HS-5 (cell line): ENCODE data around the gene ELN.

Source experiments
- DNase-seq: peaks from one replicate; pipeline ENCODE4 v3.0.0-alpha.2; 2012; ENCODE audit warnings: low read depth

The ELN gene

GRCh38 chr7:74093671-74094223 is 65.8 kb downstream of the ELN start:
- no peak for DNase-seq

- peak; percentile 92 for DNase-seq
These were observed 66.5 kb downstream of the ELN start for GRCh38 chr7:74094224-74095101.

DNA sequence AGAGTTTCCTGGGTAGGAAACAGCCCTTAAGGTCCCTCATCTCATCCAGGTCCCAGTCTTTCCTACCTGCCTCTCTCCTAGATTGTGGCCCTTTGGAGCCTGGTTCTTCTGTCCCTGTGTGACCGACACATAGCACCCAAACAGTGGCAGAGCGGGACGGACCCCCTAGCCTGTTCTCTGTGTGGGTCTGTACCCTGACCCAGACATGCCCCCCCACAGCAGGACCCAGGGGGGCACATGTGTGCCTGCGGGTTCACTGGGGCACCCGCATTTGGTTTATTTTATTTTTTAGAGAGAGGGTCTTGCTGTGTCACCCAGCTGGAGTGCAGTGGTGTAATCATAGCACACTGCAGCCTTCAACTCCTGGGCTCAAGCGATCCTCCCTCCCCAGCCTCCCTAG is 67.2 kb downstream of the ELN start:
- no peak for DNase-seq

DNA sequence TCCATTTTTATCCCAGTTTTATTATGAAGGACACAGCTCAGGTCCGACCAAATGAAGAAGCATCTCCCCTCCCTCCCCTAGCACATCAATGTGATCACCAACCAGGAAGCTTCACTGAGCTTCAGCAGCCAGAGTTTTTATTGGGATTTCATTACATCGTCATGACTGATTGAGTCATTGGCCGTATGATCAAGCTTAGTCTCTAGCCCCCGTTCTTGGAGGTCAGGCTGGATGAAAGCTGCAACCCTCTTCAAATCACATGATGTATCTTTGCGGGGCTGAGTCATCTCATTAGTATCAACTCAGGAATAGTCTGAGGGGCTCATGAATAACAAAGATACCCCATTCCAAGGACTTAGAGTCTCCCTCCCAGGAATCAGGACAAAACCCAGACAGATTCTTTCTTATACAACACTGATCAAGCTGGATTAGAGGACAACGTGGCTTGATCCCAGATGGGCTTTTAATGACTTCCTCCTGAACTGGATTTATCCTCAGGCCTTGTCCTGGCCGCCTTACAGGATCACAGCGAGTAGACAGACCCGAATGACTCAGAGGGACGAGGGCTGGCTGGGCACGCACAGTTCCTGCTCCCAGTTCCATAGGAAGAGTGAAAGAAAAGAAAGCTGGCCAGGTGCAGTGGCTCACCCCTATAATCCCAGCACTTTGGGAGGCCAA is 70.1 kb downstream of the ELN start:
- DNase-seq = peak; percentile 53

DNA sequence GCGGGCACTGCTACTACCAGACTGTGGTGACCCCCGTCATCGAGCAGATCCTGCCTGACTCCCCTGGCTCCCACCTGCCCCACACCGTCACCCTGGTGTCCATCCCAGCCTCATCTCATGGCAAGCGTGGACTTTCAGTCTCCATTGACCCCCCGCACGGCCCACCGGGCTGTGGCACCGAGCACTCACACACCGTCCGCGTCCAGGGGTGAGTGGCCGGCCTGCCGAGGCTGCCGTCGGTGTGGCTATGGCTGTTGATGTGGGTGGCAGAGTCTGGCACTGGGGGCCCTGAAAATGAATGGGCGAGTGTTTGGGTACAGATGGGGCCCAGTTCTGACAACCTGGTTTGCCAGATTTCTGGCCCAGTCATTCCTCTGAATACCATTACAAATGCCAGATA is 71.1 kb downstream of the ELN start:
- no peak for DNase-seq

DNA sequence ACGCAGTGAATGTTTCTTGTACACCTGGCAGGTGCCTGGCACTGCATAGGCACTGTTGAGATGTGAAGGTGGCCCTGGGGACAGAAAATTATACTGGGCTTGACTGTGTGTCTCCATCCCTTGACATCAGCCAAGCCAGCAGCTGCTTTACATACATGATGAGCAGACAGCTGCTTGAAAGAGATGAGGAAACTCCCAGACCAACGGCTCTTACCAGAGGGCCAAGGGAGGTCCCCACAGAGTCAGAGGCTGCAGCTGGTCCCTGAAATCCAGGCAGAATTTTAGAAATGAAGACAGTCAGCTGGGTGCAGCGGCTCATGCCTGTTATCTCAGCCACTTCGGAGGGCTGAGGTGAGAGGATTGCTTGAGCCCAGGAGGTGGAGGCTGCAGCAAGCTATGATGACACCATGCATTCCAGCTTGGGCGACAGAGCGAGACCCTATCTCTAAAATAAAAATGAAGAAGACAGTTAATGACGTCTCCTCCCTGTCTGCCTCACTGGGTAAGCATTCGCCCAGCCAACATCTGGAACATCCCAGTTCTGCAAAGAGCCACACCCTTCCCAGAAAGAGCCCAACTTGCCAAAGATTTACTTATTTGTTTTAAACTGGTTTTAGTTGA is 73.2 kb downstream of the ELN start:
- DNase-seq = no peak

DNA sequence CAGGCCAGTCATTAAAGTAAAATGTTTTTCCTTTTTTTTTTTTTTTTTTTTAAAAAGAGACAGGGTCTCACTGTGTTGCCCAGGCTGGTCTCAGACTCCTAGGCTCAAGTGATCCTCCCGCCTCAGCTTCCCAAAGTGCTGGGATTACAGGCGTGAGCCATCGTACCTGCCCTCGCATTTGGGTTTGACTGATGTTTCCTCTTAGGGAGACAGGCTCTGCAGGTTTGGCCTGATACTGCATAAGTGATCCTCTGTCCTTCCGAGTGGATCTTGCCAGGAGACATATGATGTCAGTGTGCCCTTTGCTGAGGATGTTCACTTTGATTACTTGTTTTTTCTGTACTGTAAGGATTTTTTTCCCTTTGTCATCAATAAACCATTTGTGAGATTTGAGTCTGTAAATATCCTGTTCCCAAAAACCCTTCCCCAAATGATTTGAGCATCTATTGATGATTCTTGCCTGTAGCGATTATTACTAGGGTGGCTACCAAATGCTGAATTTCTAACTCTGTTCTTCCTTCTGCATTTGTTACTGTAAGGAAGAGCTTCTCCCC is 75.3 kb downstream of the ELN start:
- no peak for DNase-seq

DNA sequence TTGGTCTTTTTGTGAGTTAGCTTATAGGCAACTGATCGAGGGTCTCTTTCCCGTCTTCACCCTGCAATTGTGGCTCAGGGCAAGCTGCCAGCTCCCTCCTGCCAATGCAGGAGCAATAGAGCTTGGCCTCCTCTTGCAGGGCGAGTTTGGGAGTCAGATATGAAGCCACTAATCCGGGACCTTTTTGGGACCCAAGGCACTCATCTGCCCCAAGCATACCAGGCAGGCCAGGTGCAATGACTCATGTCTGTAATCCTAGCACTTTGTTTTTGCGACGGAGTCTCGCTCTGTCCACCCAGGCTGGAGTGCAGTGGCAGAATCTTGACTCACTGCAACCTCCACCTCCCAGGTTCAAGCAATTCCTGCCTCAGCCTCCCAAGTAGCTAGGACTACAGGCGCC is 76.7 kb downstream of the ELN start:
- DNase-seq = no peak

GRCh38 chr7:74105992-74106391 is 78.0 kb downstream of the ELN start:
- no peak for DNase-seq

GRCh38 chr7:74106846-74107245 is 78.9 kb downstream of the ELN start:
- no peak for DNase-seq

- no peak for DNase-seq
These were observed 87.4 kb downstream of the ELN start for GRCh38 chr7:74115326-74115725.

GRCh38 chr7:74116356-74116755 is 88.4 kb downstream of the ELN start:
- DNase-seq = no peak
